A549 (cell line): ENCODE measurements around the gene BLMH.

Experiments used
- CTCF ChIP-seq: fragments of >200 bp; sonication (Bioruptor Twin); formaldehyde crosslinking; IDR thresholded peaks from 3 replicates; pipeline ENCODE4 v1.5.1; 2016
- EHMT2 ChIP-seq: fragments of 200-600 bp; sonication (generic); IDR thresholded peaks from 2 replicates; pipeline ENCODE4 v1.6.1; 2016; ENCODE audit warnings: antibody characterized with exemption, low read depth, mild to moderate bottlenecking, moderate library complexity
- MAFK ChIP-seq: fragments of 450-650 bp; IDR thresholded peaks from 2 replicates; pipeline ENCODE4 v1.6.1; 2014; ENCODE audit not compliant: partially characterized antibody
- MAZ ChIP-seq: fragments of 150-350 bp; IDR thresholded peaks from 2 replicates; pipeline ENCODE4 v1.6.1; 2014; ENCODE audit warnings: antibody characterized with exemption, low read depth, low read length, borderline replicate concordance
- PHF8 ChIP-seq: fragments of 200-600 bp; sonication (generic); IDR thresholded peaks from 2 replicates; pipeline ENCODE4 v1.6.1; 2016; ENCODE audit warnings: low read depth, mild to moderate bottlenecking, antibody characterized with exemption, moderate library complexity, borderline replicate concordance
- SMC3 ChIP-seq: fragments of >200 bp; sonication (Bioruptor Twin); formaldehyde crosslinking; IDR thresholded peaks from 3 replicates; pipeline ENCODE4 v1.6.1; 2018; ENCODE audit warnings: inconsistent platforms
- TF ChIP-seq, protein P1 (sequence below): fragments of 200-600 bp; sonication (generic); IDR thresholded peaks from 2 replicates; pipeline ENCODE4 v1.6.1; 2016; ENCODE audit warnings: antibody characterized with exemption, mild to moderate bottlenecking, moderate library complexity

DNA sequence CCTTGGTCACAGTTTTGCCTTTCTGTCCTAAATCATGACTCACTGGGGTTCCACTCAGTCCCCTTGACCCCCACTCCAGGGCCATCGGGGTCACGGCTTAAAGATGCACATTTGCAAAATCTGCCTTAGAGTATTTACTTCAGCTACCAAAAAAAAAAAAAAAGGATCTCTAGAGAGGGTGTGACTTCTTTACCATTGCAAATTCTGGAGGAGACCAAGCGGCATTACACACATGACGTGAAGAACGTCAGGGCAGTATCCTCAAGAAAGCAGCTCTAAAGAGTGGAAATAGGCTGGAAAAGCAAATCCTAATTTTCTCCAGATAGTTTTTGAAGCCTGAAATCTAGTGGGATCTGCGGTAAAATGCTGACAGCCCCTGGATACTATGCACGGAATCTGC lies 81.8 kb downstream of the BLMH start:
- TF ChIP-seq EHMT2 = no peak
- no peak for TF ChIP-seq CTCF
- TF ChIP-seq, protein P1, sequence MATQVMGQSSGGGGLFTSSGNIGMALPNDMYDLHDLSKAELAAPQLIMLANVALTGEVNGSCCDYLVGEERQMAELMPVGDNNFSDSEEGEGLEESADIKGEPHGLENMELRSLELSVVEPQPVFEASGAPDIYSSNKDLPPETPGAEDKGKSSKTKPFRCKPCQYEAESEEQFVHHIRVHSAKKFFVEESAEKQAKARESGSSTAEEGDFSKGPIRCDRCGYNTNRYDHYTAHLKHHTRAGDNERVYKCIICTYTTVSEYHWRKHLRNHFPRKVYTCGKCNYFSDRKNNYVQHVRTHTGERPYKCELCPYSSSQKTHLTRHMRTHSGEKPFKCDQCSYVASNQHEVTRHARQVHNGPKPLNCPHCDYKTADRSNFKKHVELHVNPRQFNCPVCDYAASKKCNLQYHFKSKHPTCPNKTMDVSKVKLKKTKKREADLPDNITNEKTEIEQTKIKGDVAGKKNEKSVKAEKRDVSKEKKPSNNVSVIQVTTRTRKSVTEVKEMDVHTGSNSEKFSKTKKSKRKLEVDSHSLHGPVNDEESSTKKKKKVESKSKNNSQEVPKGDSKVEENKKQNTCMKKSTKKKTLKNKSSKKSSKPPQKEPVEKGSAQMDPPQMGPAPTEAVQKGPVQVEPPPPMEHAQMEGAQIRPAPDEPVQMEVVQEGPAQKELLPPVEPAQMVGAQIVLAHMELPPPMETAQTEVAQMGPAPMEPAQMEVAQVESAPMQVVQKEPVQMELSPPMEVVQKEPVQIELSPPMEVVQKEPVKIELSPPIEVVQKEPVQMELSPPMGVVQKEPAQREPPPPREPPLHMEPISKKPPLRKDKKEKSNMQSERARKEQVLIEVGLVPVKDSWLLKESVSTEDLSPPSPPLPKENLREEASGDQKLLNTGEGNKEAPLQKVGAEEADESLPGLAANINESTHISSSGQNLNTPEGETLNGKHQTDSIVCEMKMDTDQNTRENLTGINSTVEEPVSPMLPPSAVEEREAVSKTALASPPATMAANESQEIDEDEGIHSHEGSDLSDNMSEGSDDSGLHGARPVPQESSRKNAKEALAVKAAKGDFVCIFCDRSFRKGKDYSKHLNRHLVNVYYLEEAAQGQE = no peak
- no peak for TF ChIP-seq SMC3
- TF ChIP-seq MAFK = no peak
- no peak for TF ChIP-seq MAZ
- no peak for TF ChIP-seq PHF8
